KOPT-K1 (cell line): ENCODE results near the gene CACNG4.

Experiments
- H3K27ac ChIP-seq: fragments of 200-600 bp; sonication (generic); 2 replicates; pipeline ENCODE4 v1.5.1; 2016; ENCODE audit warnings: antibody characterized with exemption, mild to moderate bottlenecking, low read depth, low read length; ENCODE audit not compliant: poor library complexity, severe bottlenecking
- H3K36me3 ChIP-seq: fragments of 200-600 bp; sonication (generic); 2 replicates; pipeline ENCODE4 v1.5.1; 2017; ENCODE audit warnings: antibody characterized with exemption, mild to moderate bottlenecking, low read length, moderate library complexity; ENCODE audit not compliant: insufficient read depth
- H3K9me3 ChIP-seq: fragments of 200-600 bp; sonication (generic); 2 replicates; pipeline ENCODE4 v1.5.1; 2017; ENCODE audit warnings: antibody characterized with exemption, low read length, mild to moderate bottlenecking; ENCODE audit not compliant: insufficient read depth, poor library complexity, severe bottlenecking

CACNG4 gene

DNA sequence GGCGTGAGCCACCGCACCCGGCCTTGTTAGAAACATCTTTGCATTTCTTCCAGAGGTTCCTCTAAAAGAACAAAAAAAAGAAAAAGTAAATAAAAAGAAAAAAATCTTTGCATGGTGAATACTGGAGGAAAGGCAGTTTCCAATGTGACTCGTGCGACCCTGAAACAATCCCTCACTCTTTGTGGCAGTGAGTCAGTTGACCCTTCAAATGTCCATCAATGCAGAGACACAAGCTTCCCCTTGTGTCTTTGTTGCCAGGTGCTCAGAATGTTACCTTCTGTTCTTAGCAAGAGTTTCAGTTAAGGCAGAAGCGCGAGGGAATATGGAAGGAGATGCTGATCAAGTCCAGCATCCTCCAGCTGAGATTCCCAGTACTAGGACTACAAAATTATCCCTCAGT lies 16.4 kb downstream of the CACNG4 start:
- Histone ChIP-seq H3K9me3 (no peaks in the 10 kb centered on the region), H3K27ac (no peak overlapping the region), H3K36me3 (no peaks in the 10 kb centered on the region)

DNA sequence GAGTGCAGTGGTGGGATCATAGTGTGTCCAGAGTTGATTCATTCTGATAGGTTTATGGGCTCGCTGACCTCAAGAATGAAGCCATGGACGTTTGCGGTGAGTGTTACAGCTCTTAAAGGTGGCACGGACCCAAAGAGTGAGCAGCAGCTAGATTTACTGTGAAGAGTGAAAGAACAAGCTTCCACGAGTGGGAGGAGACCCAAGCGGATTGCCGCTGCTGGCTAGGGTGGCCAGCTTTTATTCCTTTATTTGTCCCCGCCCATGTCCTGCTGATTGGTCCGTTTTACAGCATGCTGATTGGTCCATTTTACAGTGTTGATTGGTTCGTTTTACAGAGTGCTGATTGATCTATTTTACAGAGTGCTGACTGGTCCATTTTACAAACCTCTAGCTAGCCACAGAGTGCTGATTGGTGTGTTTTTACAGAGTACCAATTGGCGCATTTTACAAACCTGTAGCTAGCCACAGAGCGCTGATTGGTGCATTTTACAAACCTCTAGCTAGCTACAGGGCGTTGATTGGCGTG lies 17.5 kb downstream of the CACNG4 start:
- Histone ChIP-seq H3K9me3 (no peaks in the 10 kb centered on the region), H3K27ac (no peak overlapping the region)

DNA sequence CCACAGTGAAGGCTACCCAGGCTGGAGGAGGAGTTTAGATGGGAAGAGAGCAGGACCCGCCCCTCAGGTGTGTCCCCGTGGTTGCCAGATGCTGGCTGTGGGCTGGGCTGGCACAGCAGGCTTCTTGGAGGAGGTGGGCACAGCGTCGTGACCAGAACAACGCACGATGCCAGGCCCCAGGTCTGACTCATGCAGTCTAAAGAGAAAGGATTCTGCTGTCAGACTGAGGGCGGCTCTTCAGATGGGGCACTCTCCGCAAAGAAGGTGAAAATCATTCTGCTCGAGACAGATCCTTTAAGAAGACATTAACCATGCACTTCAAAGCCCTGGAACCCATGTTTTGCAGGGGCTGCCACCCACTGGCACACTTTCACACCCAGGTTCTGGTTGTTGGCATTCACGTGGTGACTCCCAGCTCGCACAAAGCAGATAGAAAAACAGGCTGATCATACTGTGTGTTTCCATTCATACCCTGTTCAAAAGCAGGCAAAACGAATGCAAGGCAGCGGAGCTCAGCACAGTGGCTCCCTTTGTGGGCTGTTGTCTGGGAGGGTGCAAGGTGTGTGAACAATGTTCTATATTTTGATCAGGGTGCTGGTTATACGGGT lies 19.0 kb downstream of the CACNG4 start:
- Histone ChIP-seq H3K9me3 (no peaks in the 10 kb centered on the region), H3K27ac (no peak overlapping the region), H3K36me3 (no peaks in the 10 kb centered on the region)

More for the DNA sequence above, 17.5 kb downstream of the CACNG4 start:
- H3K36me3 ChIP-seq, result no peaks in the 10 kb centered on the region

DNA sequence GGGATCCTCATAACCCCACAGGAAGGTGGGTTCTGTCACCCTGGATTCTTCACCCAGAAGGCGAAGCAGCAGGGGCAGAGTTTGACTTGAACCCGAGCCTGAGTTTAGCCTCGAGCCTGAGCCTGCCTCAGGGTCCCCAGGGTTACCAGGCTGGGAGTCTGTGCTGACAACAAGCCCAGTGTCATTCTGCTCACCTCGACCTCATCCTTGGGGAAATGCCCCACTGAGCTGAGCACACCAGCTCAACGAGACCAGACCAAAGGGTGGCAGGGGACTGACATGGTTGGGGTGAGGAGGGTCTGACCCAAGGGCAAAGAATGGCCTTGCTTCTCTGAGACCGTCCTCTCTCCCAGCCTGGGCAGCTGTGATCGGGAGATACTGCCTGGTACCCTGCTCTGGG lies 20.2 kb downstream of the CACNG4 start:
- Histone ChIP-seq H3K27ac (no peak overlapping the region), H3K9me3 (no peaks in the 10 kb centered on the region), H3K36me3 (no peaks in the 10 kb centered on the region)

DNA sequence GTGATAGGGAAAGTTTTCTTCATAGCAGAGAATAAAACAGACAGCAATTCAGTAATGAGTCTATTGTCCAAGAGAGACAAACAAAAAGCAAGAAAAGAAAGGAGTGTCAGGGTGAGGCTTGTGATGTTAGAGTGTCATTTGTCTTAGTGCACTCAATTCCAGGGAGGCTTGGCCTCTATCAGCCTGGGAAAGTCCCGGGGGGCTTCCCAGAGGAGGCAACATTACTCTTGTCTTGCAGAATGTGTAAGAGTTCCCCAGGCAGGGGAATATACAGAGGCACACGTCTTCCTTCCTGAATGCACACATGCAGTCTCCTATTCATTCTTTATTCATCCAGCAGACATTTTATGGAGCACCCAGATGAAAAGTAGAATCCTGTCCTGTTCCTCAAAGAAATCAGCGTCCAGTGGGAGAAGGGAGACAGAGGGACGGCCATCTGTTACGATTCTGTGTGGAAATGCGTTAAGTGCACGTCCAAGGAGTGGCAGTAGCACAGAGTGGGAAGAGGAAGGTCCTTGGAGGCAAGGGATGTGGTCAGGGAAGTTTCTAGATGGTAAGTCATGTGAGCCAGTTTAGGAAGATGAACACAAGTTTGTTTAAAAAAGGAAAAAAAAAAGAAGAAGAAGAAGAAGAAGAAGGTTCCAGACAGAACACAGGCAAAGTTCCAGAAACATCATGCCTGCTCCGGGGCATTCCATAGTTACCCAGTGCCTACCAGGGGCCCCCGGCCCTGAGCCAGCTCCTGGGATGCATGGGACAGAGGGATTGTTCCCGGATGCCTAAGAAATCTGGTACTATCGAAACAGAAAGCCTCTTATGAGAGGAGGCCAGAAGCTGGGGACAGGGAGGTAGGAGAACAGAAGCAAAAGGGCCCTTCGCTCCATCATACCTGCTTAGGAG lies 21.1 kb downstream of the CACNG4 start:
- no peak overlapping the region for H3K27ac ChIP-seq

DNA sequence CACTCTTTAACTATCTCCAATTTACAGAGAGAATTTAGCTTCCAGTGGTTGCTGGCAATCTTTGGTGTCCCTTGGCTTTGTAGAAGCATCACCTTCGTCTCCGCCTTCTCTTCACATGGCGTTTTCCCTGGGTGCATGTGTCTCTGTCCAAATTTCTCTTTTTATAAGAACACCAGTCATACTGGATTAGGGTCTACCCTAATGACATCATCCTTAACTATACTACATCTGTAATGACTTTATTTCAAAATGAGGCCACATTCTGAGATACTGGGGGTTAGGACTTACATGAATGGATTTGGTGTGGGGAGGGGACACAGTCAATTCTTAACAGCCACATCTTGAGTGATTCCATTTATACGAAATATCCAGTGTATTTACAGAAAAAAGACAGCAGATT lies 22.2 kb downstream of the CACNG4 start:
- no peaks in the 10 kb centered on the region for H3K36me3 ChIP-seq
- no peak overlapping the region for H3K27ac ChIP-seq
- no peaks in the 10 kb centered on the region for H3K9me3 ChIP-seq

More for the DNA sequence above, 21.1 kb downstream of the CACNG4 start:
- Histone ChIP-seq H3K9me3 (no peaks in the 10 kb centered on the region), H3K36me3 (no peaks in the 10 kb centered on the region)

DNA sequence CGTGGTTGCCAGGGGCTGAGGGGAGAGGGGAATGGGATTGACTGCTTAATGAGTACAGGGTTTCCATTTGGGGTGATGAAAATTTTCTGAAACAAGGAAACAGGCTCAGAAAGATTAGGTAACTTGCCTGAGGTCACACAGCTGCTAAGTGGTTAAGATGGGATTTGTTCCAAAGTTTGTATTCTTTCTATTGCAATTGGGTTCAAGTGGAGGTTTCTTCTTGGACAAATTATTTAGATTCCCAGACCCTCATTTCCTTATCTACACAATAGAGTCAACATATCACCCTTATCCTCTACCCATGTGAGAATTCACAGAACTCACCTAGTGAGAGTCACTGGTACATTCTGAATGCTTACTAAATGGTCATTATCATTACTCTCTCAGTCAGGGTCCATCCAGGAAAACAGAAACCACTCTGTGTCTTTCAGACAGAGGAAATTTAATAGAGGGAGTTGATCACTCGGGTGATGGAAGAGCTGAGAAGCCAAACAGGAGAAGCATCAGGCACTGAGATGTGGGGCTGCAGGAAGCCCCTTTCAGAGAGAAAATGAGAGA lies 22.6 kb downstream of the CACNG4 start:
- Histone ChIP-seq H3K36me3 (no peaks in the 10 kb centered on the region), H3K27ac (no peak overlapping the region), H3K9me3 (no peaks in the 10 kb centered on the region)

DNA sequence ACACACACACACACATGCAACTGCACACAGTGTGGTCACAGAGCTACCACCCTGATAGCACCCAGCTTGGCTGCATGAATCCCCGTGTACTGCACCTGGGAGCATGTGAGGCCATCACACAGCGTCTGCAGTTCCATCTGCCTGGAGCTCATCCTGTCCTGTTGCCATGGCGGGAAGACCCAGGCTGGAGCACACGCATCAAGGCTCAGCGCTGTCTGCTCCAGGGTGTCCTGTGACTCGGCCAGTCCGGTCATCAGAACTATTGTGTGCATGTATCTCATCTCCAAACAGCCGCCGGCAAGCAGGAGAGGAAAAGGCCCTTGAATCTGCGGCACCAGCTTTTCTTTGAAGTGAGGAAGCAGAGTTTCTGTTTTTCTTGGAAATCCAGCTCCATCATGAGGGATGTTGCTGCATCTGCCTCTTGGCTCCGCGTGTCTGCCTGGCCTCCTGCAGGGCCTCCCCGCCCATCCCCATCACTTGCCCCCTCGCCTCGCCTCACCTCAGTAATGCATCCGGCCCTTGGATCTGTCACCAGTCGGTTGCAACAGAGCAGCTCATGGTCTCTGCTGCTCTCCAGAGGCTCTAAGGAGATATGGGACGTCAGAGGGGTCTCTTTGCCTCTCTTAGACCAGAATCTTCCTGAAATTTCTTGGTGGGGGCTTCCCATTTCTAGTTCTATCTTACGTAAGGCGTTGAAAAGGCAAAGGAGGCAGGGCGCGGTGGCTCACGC lies 23.7 kb downstream of the CACNG4 start:
- no peaks in the 10 kb centered on the region for H3K36me3 ChIP-seq
- H3K27ac ChIP-seq, result no peak overlapping the region
- H3K9me3 ChIP-seq, result no peaks in the 10 kb centered on the region

DNA sequence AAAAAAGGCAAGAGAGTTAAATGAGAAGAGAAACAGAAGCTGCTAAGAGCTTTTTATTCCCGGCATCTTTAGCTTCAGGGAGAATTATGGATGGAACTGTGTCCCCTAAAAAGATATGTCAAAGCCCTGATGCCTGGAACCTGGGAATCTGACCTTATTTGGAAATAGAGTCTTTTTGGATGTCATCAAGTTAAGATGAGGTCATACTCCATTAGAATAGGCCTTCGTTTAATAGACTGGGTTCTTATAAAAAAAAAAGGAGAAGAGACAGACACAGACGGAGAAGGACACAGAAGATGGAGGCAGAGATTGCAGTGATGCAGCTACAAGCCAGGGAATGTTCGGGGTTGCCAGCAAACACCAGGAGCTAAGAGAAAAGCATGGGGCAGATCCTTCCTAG lies 24.6 kb downstream of the CACNG4 start:
- Histone ChIP-seq H3K9me3 (no peaks in the 10 kb centered on the region), H3K27ac (no peak overlapping the region), H3K36me3 (no peaks in the 10 kb centered on the region)

DNA sequence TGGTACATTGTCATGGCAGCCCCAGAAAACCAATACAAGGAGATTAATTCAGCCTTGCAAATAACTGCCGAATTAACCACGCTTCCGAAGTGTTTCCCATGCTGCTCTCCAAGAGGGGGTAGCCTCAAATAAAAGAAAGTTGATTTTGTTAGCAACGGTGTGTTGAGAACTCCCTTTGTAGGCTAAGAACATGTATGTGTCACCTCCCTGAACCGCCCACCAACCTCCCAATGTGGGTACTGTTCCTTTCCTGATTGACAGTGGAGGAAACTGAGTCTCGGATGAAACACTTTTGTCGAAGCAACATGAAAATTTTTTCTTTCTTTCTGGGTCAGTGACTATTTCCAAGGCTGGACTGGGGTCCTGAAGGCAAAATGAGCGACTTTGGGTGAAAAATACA lies 25.1 kb downstream of the CACNG4 start:
- Histone ChIP-seq H3K27ac (no peak overlapping the region), H3K9me3 (no peaks in the 10 kb centered on the region), H3K36me3 (no peaks in the 10 kb centered on the region)

DNA sequence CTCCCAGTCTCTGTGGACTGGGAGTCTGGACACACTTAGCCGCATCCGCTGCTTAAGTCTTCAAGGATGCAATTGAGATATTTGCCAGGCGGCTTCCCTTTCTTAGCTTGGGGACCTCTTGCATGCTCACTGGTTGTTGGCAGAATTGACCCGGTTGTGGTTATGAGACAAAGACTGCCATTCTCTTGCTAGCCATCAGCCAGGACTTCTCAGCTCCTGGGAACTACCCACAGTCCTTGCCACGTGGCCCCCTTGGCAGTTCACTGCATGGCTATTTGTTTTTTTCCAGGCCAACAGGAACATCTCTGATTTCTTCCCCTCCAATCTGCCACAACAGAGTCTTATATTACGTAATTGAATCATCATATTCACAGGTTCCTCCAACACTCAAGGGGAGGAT lies 25.5 kb downstream of the CACNG4 start:
- H3K36me3 ChIP-seq, result no peaks in the 10 kb centered on the region
- H3K27ac ChIP-seq, result no peak overlapping the region
- no peaks in the 10 kb centered on the region for H3K9me3 ChIP-seq

DNA sequence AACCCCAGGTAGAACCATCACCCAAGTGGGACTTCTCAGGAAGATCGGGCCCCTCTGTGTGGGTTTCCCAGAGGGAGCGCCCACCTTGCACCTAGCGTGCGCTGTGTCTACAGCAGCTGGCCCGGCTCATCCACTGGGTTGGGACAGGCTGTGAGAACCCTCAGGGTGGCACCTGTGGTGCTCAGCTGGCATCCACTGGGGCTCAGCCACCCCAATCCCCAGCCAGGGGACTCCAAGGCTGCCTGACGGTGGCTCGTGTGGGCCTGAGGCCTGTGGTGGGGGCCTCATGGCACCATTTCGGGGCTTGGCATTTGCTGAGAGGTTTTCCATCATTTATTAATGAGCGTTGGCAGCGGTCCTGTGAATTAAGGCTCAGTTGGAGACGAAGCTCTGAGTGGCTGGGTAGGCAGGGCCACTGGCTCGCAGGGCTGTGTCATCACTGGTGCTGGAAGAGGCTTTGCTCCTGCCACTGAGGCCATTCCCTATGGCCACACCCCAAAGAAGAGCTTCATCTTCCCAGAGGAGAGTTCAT lies 28.5 kb downstream of the CACNG4 start:
- no peak overlapping the region for H3K27ac ChIP-seq
- H3K9me3 ChIP-seq, result no peaks in the 10 kb centered on the region
- no peaks in the 10 kb centered on the region for H3K36me3 ChIP-seq

DNA sequence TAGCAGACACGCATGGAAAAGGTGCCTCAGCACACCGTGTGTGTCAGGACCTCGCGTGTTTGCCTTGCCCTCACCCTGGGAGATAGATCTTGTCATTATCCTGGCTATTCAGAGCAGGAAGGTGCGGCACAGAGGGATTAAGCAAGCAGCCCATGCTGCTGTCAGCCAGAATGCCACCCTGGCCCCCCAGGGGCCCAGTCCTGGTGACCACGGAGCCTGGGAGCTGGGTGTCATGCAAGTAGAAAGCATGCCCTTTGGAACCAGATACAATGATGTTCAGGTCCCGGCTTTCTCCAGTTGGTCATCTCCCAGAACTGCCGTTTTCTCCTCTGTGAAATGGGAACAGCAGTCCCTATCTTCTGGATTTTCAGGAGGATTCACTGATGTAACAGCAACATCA lies 29.9 kb downstream of the CACNG4 start:
- no peaks in the 10 kb centered on the region for H3K36me3 ChIP-seq
- no peaks in the 10 kb centered on the region for H3K9me3 ChIP-seq
- H3K27ac ChIP-seq, result no peak overlapping the region

DNA sequence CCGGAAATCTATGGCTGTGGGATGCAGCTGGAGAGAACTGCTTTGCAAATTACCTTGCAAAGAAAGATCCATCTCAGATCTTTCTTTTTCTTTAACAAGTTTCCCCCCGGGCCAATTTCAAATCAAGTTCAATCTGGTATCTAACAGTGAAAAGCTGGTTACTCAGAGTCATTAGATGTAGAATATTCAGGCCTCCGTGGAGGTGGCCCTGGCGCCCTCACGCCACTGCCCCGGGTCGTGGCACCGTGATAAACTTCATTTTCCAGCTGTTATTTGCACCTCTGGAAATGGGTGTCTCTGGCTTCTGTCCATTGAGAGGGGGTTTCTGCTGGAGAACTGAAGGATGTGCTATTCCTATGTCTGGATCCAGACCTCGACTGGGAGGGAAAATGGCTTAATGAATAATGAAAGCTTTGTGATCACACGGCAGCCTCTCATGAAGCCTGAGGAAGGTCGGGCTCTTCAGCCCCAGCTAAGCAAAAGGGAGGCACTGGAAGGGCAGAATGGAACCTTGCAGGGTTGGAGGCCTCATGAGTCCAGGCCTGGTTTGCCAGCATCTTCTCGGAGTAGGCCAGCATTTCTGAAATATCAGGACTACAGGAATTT lies 30.5 kb downstream of the CACNG4 start:
- Histone ChIP-seq H3K27ac (no peak overlapping the region), H3K36me3 (no peaks in the 10 kb centered on the region), H3K9me3 (peaks cover 3% of the 10 kb centered on the region)
